ENCODE data around the gene ZCWPW1. TPM values are rescaled to one million over a fixed set of nuclear protein-coding genes. Genes with fewer than 3 reads are reported as not detected.
"Not testable (repeated sequence)": the region's sequence is repeated elsewhere in the genome, so short reads cannot be mapped to it uniquely, and the experiment has no call there.

Gene ZCWPW1
- total RNA-seq, 4 donors from 2014 or later = 1.8 to 19.8 (median 3.6) TPM

DNA sequence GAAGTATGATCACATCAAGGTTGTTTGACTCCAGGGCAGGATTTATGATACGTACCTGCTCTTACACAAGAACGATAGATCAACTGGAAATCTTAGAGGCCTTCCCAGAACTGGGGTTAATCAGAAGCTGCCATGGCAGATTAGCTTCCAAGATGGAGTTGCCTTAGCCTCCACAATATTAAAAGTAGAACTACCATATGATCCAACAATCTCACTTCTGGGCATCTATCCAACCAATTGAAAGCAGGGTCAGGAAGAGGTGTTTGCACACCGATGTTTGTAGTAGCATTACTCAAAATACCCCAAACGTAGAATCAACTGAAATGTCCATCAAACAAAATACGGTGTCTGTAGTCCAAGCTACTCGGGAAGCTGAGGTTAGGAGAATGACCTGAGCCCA lies 64.0 kb downstream of the ZCWPW1 start:
- TF ChIP-seq, protein P1, sequence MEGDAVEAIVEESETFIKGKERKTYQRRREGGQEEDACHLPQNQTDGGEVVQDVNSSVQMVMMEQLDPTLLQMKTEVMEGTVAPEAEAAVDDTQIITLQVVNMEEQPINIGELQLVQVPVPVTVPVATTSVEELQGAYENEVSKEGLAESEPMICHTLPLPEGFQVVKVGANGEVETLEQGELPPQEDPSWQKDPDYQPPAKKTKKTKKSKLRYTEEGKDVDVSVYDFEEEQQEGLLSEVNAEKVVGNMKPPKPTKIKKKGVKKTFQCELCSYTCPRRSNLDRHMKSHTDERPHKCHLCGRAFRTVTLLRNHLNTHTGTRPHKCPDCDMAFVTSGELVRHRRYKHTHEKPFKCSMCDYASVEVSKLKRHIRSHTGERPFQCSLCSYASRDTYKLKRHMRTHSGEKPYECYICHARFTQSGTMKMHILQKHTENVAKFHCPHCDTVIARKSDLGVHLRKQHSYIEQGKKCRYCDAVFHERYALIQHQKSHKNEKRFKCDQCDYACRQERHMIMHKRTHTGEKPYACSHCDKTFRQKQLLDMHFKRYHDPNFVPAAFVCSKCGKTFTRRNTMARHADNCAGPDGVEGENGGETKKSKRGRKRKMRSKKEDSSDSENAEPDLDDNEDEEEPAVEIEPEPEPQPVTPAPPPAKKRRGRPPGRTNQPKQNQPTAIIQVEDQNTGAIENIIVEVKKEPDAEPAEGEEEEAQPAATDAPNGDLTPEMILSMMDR (IDR thresholded peaks at IDR 0.05) = no peak
- TF ChIP-seq POLR2A (IDR thresholded peaks at IDR 0.05) = no peak
- peaks cover 0 to 25% (median under 1%) of the 10 kb centered on the region in 4 donors for H3K4me1 ChIP-seq
- H3K9me3 ChIP-seq = no peaks in the 10 kb centered on the region
- H3K27ac ChIP-seq = no peak overlapping the region
- H3K36me3 ChIP-seq = peaks cover 0 to 41% (median 0%) of the 10 kb centered on the region in 3 donors
- no peak overlapping the region for H3K4me3 ChIP-seq
- no peak for DNase-seq
- H3K27me3 ChIP-seq = no peaks in the 10 kb centered on the region

DNA sequence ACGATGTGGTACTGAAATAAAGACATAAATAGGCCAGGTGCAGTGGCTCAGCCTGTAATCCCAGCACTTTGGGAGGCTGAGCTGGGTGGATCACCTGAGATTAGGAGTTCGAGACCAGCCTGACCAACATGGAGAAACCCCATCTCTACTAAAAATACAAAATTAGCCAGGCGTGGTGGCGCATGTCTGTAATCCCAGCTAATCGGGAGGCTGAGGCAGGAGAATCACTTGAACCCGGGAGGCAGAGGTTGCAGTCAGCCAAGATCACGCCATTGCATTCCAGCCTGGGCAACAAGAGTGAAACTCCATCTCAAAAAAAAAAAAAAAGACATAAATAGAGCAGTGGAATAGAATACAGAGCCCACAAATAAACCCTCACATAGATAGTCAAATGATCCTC lies 64.7 kb downstream of the ZCWPW1 start:
- peaks cover 0 to 23% (median 0%) of the 10 kb centered on the region in 4 donors for H3K4me1 ChIP-seq
- DNase-seq, H3K4me3 ChIP-seq, H3K9me3 ChIP-seq, H3K27me3 ChIP-seq, H3K27ac ChIP-seq: not testable (repeated sequence)
- peaks cover 0 to 48% (median 0%) of the 10 kb centered on the region in 3 donors for H3K36me3 ChIP-seq

- no peaks in the 10 kb centered on the region for H3K9me3 ChIP-seq
- H3K27ac ChIP-seq = no peak overlapping the region
- no peak for TF ChIP-seq POLR2A (IDR thresholded peaks at IDR 0.05)
- TF ChIP-seq, protein P1 (IDR thresholded peaks at IDR 0.05) = no peak
- no peak overlapping the region for H3K4me3 ChIP-seq
- H3K27me3 ChIP-seq = no peaks in the 10 kb centered on the region
- no peak for DNase-seq
- peaks cover 0 to 53% (median 0%) of the 10 kb centered on the region in 3 donors for H3K36me3 ChIP-seq
- peaks cover 0 to 17% (median 0%) of the 10 kb centered on the region in 4 donors for H3K4me1 ChIP-seq
Measured at GRCh38 chr7:100363098-100363497, 65.4 kb downstream of the ZCWPW1 start.

DNA sequence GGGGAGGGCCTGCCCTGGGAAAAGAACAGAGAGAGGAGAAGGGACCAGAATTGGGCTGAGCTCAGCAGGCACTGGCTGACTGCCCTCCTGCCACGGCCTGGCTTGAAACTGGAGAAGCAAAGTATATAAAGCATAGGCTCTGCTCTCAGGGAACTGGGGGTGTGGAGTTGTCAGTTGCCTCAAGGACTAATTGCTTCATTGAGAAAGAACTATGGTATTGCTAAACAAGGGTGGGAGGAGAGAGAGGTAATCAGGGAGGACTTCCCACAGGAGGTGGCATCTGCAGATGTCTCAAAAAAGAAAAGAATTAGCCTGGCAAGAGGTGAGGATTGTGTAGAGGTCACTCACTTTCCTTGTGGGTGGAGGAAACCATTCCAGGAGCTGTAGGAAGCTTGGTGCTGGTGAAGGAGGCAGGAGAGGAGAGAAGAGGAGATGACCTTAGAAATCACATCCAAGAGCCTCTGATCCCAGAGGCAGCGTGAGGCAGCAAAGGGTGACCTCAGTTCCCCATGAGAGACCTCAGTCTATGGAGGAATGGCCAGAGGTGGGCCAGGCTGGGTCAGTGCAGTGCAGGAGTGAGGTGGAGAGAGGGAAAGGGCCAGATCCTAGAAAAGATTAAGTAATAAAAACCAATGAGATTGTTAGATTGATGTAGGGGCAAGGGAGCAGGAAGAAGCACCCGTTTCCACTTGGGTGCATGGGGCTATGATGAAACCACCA lies 68.2 kb downstream of the ZCWPW1 start:
- H3K27ac ChIP-seq = no peak overlapping the region
- peak in 1 of 3 donors; percentile 10 for DNase-seq
- no peaks in the 10 kb centered on the region for H3K4me1 ChIP-seq
- H3K9me3 ChIP-seq = no peaks in the 10 kb centered on the region
- H3K27me3 ChIP-seq = no peaks in the 10 kb centered on the region
- peaks cover 0 to 81% (median 0%) of the 10 kb centered on the region in 3 donors for H3K36me3 ChIP-seq
- TF ChIP-seq, protein P1 (IDR thresholded peaks at IDR 0.05) = no peak
- no peak for TF ChIP-seq POLR2A (IDR thresholded peaks at IDR 0.05)
- no peak overlapping the region for H3K4me3 ChIP-seq

GRCh38 chr7:100358857-100359212 lies 69.7 kb downstream of the ZCWPW1 start:
- no peaks in the 10 kb centered on the region for H3K9me3 ChIP-seq
- peak in 1 of 3 donors; percentile 15 for DNase-seq
- H3K36me3 ChIP-seq = peaks cover 0 to 93% (median 0%) of the 10 kb centered on the region in 3 donors
- H3K4me1 ChIP-seq = no peaks in the 10 kb centered on the region
- H3K27ac ChIP-seq = no peak overlapping the region
- TF ChIP-seq POLR2A (IDR thresholded peaks at IDR 0.05) = no peak
- TF ChIP-seq, protein P1 (IDR thresholded peaks at IDR 0.05) = no peak
- H3K27me3 ChIP-seq = no peaks in the 10 kb centered on the region
- no peak overlapping the region for H3K4me3 ChIP-seq

- Histone ChIP-seq H3K4me3 (no peak within 1 kb of the TSS), H3K27ac (no peak within 1 kb of the TSS), H3K36me3 (peaks cover 0 to 96% (median 0%) of the 10 kb centered on the region in 3 donors), H3K9me3 (no peaks in the 10 kb centered on the region), H3K4me1 (no peaks in the 10 kb centered on the region), H3K27me3 (no peaks in the 10 kb centered on the region)
- TF ChIP-seq POLR2A (IDR thresholded peaks at IDR 0.05) = no peak
- TF ChIP-seq, protein P1 (IDR thresholded peaks at IDR 0.05) = no peak
- peak in 1 of 3 donors; percentile 32 for DNase-seq
Measured at GRCh38 chr7:100358027-100358856, 70.3 kb downstream of the ZCWPW1 start, which contains the start of gene PILRB. PILRB (plus strand) TSS chr7:100358117; CDS start chr7:100358303, 186 bp downstream.

Measured in Peyer's patch (tissue), 4 donors.